HuH-7 (cell line): ENCODE data around the gene ABI2.
A peak's percentile ranks its signal among the peaks of the same experiment; 100 is the strongest.
"Not testable (repeated sequence)": the region's sequence is repeated elsewhere in the genome, so short reads cannot be mapped to it uniquely, and the experiment has no call there.

Source experiments
- DNase-seq: peaks from one replicate; pipeline ENCODE4 v3.0.0; 2011; ENCODE audit warnings: low spot score

The ABI2 gene

DNA sequence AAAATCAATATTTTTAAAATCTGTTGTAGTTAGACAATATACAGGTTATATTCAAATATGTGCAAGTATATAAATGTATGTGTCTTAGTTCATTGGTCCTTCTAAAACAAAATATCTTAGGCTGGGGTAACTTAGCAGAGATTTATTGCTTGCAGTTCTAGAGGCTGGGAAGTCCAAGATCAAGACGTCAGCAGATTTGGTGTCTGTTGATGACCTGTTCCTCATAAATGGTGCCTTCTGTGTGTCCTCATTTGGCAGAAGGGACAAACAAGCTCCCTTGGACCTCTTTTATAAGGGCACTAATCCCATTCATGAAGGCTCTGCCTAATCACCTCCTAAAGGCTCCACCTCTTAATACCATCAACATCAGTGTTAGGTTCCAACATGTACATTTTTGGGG, 31.3 kb downstream of the ABI2 start:
- no peak for DNase-seq

DNA sequence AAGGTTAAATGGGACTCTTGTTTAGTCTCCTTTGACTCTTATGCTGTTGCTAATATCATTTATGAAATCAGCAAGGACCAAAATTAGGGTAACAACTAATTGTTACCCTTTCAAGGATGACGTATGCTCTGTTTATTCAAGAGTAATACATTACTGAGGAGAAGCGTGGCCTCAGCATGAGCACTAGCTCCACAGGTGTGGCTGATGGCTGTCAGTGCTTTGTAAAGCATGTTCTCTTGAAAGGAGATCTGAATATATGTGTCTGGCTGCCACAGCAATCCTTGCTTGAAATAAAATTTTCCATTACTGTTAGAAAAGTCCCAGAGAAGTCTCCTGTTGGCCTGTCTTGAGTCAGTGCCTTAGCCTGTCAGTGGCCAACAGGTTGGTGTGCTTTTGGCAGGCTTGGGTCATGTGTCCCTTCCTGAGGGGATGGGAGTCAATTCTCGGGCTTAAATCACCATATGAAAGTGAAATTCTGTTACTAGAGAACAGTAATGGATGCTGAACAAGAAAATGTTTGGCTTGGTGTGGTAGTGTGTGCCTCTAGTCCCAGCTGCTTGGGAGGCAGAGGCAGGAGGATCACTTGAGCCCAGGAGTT, 32.7 kb downstream of the ABI2 start:
- DNase-seq, result no peak

DNA sequence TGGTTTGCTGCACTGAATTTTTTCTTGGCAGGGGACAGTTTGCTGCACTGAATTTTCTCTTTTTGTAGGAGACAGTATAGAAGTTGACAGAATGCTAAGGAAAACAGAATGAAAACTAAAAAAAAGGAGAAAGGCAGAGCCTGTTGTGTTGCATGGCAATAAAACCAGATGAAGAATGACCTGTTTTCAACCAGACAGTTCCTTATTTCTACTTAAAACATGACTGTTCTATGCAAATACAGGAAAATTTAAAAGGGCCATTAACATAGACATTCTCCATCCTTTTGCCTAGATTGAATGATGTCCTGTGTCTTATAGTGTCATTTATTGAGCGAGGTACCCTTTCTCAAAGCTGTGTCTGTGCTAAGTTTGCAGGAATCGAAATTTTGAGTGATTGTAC, 33.3 kb downstream of the ABI2 start:
- DNase-seq, result no peak

DNA sequence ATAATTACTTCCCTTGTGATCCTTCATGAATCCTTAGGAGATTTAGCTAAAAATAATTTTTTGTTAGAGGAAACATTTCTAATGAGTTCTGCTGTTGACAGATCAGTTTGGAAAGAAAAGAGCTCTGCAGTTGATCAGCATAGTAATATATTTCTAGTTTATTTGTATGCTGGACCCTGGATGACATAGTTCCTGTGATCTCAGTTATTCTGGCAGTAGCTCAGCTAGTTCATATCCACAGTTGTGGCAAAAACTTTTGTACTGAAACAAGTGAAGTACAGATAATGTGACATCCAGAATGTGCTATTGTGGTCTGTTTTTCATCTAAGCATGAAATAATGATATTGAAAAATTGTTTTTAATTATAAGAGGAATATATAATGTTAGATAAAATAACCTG, 33.7 kb downstream of the ABI2 start:
- DNase-seq, result no peak

DNA sequence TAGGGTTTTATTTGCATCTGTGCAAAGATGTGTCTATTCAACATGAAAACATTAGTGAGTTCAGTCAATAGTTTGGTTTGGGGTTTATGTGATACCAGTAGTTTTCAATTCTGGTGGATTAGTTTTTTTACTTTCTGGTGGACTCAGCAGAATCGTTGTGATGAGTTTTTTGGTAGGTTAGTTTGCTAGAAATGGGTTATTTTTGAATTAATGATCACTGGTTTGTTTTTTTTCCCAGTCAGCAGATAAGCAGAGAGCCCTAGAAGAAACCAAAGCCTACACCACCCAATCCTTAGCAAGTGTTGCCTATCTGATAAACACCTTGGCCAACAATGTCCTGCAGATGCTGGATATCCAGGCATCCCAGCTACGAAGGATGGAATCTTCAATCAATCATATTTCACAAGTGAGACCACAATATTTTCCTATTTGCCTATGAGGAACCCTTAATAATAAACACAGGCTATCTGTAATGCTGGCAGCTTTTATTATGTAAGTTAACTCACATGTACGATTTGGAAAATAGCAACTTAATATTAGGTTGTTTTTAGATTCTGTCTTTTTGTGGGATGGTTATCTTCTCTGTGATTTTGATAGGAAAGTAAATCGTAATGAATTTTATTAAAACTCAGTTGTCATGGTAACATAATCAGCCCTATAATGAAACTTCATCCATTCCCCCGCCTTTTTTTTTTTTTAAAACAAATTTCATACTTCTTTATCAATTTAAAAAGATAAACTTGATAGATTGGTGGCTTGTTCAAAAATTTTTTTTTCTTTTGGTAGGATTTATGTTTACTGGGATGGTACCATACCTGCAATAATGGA, 38.7 kb downstream of the ABI2 start:
- no peak for DNase-seq

DNA sequence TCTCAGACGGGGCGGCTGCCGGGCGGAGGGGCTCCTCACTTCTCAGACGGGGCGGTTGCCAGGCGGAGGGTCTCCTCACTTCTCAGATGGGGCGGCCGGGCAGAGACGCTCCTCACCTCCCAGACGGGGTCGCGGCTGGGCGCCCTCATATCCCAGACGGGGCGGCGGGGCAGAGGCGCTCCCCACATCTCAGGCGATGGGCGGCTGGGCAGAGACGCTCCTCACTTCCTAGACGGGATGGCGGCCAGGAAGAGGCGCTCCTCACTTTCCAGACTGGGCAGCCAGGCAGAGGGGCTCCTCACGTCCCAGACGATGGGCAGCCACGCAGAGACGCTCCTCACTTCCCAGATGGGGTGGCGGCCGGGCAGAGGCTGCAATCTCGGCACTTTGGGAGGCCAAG, 44.5 kb downstream of the ABI2 start:
- DNase-seq, result not testable (repeated sequence)

DNA sequence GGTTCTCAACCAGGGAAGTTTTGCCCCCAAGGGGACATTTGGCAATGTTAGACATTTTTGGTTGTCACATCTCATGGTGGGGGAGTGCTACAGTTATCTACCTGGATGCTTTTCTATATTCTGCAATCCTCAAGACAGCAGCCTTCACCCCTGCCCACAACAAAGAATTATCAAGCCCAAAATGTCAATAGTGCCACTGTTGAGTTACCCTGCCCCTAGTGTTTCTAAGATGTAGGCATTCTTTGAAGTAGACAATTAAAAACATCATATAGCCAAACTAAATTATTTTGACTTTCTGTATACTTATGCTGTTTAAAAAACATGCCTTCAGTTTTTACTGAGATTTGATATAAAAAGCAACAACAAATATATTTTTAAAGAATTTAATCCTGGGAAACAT, 48.0 kb downstream of the ABI2 start:
- DNase-seq, result no peak

DNA sequence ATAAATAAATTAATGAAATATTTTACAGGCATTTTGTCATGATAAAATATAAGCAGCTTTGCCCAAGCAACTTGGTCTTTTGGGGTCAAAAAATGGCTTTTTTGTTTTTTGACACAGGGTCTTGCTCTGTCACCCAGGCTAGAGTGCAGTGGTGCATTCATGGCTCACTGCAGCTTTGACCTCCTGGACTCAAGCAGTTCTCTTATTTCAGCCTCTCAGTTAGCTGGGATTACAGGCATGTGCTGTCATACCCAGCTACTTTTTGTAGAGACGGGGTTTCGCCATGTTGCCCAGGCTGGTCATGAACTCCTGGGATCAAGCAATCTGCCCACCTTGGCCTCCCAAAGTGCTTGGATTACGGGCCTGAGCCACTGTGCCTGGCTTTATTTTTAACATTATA, 51.0 kb downstream of the ABI2 start:
- DNase-seq, result no peak

DNA sequence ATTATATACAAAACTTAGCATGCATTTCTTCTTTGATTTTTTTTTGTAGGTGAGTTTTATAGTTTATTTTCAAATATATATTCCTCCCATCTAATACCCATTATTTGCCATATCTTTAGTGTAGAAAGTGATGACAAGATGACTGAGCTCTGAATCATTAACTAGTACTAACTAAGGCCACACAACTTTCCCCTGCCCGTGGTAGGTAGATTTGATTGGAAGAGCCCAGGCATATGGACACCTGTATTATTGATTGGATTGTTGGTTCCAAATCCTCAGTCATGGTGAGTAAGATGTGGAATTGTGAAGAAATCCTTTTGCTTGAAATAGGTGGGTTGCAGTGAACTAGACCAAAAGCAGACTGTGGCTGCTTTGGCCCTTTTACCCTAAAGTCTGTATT, 54.8 kb downstream of the ABI2 start:
- DNase-seq, result no peak

DNA sequence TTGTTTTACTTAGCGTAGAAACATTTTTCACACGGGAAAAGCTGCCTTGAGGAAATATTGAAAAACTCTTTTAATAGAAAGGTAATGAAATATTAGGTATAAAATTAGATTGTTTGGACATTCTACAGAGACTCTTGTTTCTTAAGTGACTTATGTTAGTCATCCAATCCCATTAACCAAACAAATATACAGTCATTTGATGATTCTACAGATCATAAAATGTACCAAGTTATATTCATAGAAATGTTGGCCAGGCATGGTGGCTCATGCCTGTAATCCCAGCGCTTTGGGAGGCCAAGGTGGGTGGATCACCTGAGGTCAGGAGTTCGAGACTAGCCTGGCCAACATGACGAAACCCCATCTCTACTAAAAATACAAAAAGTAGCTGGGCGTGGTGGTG, 60.0 kb downstream of the ABI2 start:
- not testable (repeated sequence) for DNase-seq

DNA sequence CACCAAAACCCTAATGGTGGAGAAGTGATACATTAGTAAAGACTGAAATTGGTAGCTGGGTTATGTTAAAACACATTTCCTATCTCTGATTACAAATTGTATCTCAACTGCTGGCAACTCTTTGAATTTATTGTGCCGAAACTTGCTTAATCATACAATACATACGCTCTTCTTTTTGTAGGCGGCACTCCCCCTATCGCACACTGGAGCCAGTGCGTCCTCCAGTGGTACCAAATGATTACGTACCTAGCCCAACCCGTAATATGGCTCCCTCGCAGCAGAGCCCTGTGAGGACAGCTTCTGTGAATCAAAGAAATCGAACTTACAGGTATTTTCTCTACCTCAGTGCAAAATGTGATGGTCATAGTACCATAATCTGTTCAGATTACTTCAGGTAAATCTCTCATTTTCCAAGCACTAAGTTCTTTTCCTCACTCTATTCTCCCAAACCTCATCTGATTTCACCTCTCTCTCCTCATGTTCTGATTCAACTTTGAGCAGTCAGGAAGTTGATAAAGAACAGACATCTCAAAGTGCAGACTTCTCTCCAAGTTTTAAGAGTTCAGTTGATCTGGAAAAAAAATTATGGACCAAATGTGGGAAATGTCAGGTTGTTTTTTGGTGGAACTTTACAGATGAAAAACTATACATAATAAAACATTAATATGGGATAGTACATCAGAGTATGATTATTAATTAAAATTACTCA, 66.5 kb downstream of the ABI2 start:
- peak; percentile 15 for DNase-seq

DNA sequence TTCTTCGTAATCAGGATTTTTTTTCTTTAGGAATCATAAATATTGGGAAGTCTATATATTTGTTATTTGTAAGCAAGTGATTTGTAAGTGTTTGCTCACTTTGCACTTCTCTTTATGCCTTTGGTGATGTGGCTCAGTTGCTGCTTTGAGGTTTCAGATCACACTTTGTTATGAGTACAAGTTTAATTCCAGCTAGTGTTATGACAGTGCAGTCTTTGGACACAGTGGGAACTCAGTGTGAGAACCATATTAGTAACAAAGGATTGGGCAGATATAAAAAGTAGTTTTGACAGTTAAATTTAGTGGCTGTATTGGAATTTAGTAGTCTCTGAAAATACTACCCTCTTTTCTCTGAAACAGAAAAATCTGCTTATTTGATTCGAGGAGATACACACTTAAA, 67.7 kb downstream of the ABI2 start:
- DNase-seq, result no peak

DNA sequence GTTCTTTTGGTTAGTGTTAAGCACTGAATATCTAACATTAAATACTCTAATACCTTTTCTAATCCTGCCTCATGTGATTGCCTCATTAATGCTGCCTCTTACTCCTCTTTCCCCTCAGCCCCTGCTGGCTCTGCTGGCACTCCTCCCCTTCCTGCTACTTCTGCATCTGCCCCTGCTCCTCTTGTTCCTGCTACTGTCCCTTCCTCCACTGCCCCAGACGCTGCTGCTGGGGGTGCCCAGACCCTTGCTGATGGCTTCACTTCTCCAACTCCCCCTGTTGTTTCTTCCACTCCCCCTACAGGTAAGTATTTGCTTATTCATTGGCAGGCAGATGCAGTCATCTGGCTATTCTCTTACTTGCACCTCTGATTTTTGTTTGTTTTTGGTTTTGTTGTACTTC, 68.5 kb downstream of the ABI2 start:
- DNase-seq, result peak; percentile 30

DNA sequence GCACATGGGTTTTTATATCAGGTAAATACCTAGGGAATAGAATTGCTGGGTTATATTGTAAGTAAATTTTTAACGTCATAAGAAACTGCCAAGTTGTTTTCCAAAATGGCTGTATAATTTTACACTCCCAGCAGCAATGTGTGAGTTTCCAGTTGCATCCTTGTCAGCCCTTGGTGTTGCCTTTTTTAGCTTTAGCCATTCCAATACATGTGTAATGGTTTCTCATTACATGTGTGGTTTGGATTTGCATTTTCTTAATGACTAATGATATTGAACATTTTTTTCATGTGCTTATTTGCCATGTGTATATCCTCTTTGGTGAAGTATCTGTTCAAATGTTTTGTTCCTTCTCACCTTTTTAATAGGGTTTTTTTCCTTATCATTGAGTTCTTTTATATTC, 70.8 kb downstream of the ABI2 start:
- no peak for DNase-seq

DNA sequence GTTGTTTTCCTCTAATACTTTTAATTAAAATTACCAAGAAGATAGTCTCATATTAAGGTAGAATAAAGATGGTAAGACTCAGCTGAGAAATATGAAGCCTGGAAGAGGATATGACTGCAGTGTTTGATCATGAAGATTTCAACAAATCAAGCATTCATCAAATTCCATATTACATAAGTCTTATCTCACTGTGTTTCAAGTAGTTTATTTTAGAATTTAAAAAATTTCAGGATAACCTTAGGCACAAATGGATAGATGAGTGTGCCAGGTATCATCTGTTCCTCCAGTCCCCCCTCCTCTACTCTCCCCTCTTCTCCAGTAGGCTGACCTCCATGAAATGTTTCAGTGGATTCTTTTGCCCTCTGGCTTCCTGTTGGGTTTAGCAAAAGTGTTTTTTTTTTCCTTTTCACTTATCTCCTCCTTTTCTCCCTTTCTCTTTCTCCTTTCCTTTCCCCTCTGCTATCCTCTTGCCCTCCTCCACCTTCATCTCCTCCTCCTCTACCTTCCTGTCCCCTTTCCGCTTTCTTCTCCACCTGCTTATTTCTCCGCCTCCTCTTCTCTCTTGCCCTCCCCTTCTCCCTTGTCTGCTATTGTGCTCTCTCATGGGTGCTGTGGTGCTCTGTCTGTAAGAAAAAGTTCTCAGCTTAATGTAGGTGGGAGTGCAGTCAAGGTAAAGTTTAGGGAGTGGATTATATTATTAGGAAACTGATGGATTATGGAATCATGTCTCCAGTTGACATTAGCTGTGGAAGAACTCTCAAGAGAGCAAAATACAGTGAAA, 72.8 kb downstream of the ABI2 start:
- DNase-seq, result no peak

DNA sequence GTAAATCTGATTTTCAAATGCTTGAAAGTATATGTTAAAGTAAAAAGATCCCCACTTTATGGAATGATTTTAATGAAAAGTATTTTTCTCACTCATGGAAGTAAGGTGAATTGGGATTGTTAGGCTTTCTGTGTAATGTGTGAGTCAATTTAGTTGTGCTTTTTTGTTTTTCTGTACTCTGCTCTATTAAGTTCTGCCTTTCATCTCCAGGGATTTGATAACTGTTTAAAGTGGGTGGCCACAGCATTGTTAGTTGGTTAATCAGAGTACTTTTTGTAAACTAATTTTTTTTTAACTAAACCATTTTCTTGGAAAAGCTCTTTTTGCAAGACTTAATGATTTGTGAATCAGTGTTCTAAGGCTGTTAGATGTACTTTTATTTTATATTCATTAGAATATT, 76.8 kb downstream of the ABI2 start:
- no peak for DNase-seq

DNA sequence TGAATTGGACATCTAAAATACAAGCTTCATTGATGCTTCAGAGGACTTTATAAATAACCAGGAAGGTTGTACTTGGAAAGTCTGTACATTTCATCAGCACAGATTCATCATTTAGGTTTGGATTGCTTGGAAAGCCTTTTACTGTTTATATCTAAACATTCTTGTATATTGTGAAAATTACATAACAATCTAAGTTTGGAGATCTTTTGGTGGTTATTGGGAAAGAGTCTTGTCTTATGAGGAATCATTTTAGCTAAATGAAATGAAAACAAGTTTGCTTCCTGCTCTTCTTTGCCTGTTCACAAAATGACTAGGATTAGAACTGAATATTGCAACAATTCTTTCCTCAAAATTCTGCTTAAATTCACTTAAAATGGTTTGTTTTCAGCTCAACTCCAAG, 79.3 kb downstream of the ABI2 start:
- no peak for DNase-seq

DNA sequence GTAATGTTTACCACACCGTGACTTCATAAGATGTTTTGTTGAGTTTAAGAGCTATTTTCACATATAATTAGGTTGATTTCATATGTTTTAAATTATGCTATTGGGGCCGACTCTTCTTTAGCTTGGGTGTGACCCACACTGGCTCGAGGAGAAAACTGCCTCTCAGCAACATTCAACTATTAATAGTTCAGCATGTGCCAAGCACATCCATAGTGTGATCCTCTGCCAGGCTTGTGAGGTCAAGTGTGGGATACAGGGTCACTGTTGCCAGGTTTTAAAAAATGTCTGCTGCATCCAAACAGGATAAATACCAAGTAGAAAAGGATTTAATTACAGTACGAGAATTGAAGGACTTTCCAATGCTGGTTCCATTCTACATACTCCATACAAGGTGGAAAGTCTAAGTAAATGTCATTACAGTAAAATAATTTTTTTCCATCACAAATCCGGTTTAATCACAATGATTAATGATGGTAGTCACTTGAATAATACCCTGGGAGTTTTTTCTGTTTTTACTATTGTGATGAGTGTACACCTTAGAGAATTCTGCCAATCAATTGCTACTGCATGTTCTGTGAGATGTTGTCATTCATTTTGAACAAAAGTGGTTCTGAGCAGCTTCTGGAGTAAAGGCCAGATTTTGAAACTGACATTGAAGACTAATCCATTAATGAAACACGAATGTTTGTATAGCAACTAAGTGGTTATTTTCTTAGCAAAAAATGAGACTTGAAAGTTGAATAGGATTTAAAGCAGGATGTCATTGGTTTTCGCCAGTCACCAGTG, 84.5 kb downstream of the ABI2 start:
- DNase-seq, result no peak

DNA sequence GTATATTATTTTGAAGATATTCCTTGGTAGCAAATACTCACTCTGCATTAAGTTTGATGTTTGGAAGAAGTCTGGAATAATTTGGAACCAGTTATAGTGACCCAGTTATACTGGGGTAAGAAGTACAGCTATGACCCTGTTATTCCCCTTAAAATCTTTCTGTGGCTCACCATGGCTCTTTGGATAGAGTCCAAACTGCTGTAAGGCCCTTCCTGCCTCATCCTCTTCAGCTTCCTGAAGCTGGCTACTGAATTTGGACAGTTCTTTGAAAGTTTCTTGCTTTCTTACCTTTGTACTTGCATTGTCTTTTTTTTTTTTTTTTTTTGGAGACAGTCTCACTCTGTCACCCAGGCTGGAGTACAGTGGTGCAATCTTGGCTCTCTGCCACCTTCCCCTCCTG, 85.6 kb downstream of the ABI2 start:
- DNase-seq, result no peak

DNA sequence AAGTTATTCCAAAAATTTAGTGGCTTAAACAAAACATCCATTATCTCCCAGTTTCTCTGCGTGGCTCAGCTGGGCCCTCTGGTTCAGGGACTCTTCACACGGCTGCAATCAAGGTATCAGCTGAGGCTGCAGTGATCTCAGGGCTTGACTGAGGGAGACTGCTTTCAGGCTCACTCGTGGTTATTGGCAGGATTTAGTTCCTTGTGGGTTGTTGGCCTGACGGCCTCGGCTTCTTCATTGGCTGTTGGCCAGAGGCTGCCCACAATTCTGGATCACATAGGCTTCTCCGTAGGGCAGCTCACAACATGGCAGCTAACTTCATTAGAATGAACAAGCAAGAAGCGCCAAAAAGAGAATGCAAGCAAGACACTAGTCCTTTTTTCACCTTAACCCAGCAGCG, 90.1 kb downstream of the ABI2 start:
- DNase-seq, result no peak

DNA sequence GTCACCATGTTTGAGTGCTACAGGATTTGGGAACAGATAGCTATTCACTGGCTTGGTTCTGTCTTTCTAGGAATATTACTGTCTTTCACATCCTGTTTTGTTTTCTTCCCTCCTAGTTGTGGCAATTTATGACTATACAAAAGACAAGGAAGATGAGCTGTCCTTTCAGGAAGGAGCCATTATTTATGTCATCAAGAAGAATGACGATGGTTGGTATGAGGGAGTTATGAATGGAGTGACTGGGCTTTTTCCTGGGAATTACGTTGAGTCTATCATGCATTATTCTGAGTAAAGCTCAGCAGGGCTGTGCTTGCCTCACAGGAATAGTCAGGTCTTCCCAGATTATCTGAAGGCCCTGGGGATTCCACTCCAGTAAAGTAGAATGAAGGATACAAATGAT, 98.9 kb downstream of the ABI2 start:
- no peak for DNase-seq

DNA sequence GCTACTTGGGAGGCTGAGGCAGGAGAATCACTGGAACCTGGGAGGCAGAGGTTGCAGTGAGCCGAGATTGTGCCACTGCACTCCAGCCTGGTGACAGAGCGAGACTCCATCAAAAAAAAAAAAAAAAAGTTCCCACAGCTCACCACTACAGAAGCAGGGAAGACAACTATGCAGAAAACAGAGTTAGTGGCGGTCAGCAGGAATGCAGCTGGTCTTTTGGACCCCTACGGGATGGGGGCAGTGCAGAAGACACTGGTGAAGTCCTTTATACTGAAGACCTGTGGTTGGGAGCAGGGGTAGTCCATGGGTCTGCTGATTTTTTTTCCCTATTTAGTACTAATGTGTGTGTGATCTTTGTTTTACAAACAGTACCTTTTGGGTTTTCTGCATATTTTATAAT, 101.4 kb downstream of the ABI2 start:
- not testable (repeated sequence) for DNase-seq
